Measurements from ENCODE around the gene PRDM5.

The PRDM5 gene

GRCh38 chr4:120873554-120873953 is 49.0 kb downstream of the PRDM5 start:
- H3K4me1 ChIP-seq (ENCODE audit: control insufficient read depth, low read depth, low read length) = peaks cover 20% of the 10 kb centered on the region
- no peaks in the 10 kb centered on the region for H3K27me3 ChIP-seq (ENCODE audit: control insufficient read depth, insufficient read depth, low read length)
- no peaks in the 10 kb centered on the region for H3K9me3 ChIP-seq (ENCODE audit: control insufficient read depth, low read depth, low read length)
- H3K27ac ChIP-seq (ENCODE audit: low read length) = no peak overlapping the region
- no peaks in the 10 kb centered on the region for H3K36me3 ChIP-seq (ENCODE audit: control insufficient read depth, low read depth, low read length)
- H3K9ac ChIP-seq (ENCODE audit: low read length) = no peak overlapping the region
- no peak overlapping the region for H3K4me3 ChIP-seq (ENCODE audit: low read length)

GRCh38 chr4:120871173-120871572 is 51.4 kb downstream of the PRDM5 start:
- H3K4me3 ChIP-seq (ENCODE audit: low read length) = no peak overlapping the region
- peaks cover 25% of the 10 kb centered on the region for H3K4me1 ChIP-seq (ENCODE audit: control insufficient read depth, low read depth, low read length)
- no peaks in the 10 kb centered on the region for H3K36me3 ChIP-seq (ENCODE audit: control insufficient read depth, low read depth, low read length)
- H3K9me3 ChIP-seq (ENCODE audit: control insufficient read depth, low read depth, low read length) = no peaks in the 10 kb centered on the region
- H3K27ac ChIP-seq (ENCODE audit: low read length) = no peak overlapping the region
- H3K9ac ChIP-seq (ENCODE audit: low read length) = no peak overlapping the region
- H3K27me3 ChIP-seq (ENCODE audit: control insufficient read depth, insufficient read depth, low read length) = no peaks in the 10 kb centered on the region

GRCh38 chr4:120870279-120870673 is 52.2 kb downstream of the PRDM5 start:
- Histone ChIP-seq H3K27me3 (ENCODE audit: control insufficient read depth, insufficient read depth, low read length) (no peaks in the 10 kb centered on the region), H3K9me3 (ENCODE audit: control insufficient read depth, low read depth, low read length) (no peaks in the 10 kb centered on the region), H3K4me3 (ENCODE audit: low read length) (no peak overlapping the region), H3K4me1 (ENCODE audit: control insufficient read depth, low read depth, low read length) (peaks cover 33% of the 10 kb centered on the region), H3K36me3 (ENCODE audit: control insufficient read depth, low read depth, low read length) (no peaks in the 10 kb centered on the region), H3K9ac (ENCODE audit: low read length) (no peak overlapping the region), H3K27ac (ENCODE audit: low read length) (no peak overlapping the region)

- Histone ChIP-seq H3K27me3 (ENCODE audit: control insufficient read depth, insufficient read depth, low read length) (no peaks in the 10 kb centered on the region), H3K9ac (ENCODE audit: low read length) (no peak overlapping the region), H3K4me3 (ENCODE audit: low read length) (no peak overlapping the region), H3K4me1 (ENCODE audit: control insufficient read depth, low read depth, low read length) (peaks cover 30% of the 10 kb centered on the region), H3K9me3 (ENCODE audit: control insufficient read depth, low read depth, low read length) (no peaks in the 10 kb centered on the region), H3K27ac (ENCODE audit: low read length) (no peak overlapping the region), H3K36me3 (ENCODE audit: control insufficient read depth, low read depth, low read length) (no peaks in the 10 kb centered on the region)
These were observed 52.8 kb downstream of the PRDM5 start for GRCh38 chr4:120869613-120870278.

GRCh38 chr4:120867506-120867905 is 55.0 kb downstream of the PRDM5 start:
- no peak overlapping the region for H3K27ac ChIP-seq (ENCODE audit: low read length)
- H3K9me3 ChIP-seq (ENCODE audit: control insufficient read depth, low read depth, low read length) = no peaks in the 10 kb centered on the region
- no peak overlapping the region for H3K4me3 ChIP-seq (ENCODE audit: low read length)
- H3K4me1 ChIP-seq (ENCODE audit: control insufficient read depth, low read depth, low read length) = peaks cover 29% of the 10 kb centered on the region
- H3K27me3 ChIP-seq (ENCODE audit: control insufficient read depth, insufficient read depth, low read length) = no peaks in the 10 kb centered on the region
- H3K36me3 ChIP-seq (ENCODE audit: control insufficient read depth, low read depth, low read length) = no peaks in the 10 kb centered on the region
- H3K9ac ChIP-seq (ENCODE audit: low read length) = no peak overlapping the region

GRCh38 chr4:120865985-120866384 is 56.5 kb downstream of the PRDM5 start:
- Histone ChIP-seq H3K9me3 (ENCODE audit: control insufficient read depth, low read depth, low read length) (no peaks in the 10 kb centered on the region), H3K36me3 (ENCODE audit: control insufficient read depth, low read depth, low read length) (no peaks in the 10 kb centered on the region), H3K27ac (ENCODE audit: low read length) (no peak overlapping the region), H3K4me1 (ENCODE audit: control insufficient read depth, low read depth, low read length) (peaks cover 31% of the 10 kb centered on the region), H3K9ac (ENCODE audit: low read length) (no peak overlapping the region), H3K4me3 (ENCODE audit: low read length) (no peak overlapping the region), H3K27me3 (ENCODE audit: control insufficient read depth, insufficient read depth, low read length) (no peaks in the 10 kb centered on the region)

- Histone ChIP-seq H3K27me3 (ENCODE audit: control insufficient read depth, insufficient read depth, low read length) (no peaks in the 10 kb centered on the region), H3K9me3 (ENCODE audit: control insufficient read depth, low read depth, low read length) (no peaks in the 10 kb centered on the region), H3K27ac (ENCODE audit: low read length) (no peak overlapping the region), H3K36me3 (ENCODE audit: control insufficient read depth, low read depth, low read length) (no peaks in the 10 kb centered on the region), H3K4me1 (ENCODE audit: control insufficient read depth, low read depth, low read length) (peaks cover 21% of the 10 kb centered on the region), H3K9ac (ENCODE audit: low read length) (no peak overlapping the region), H3K4me3 (ENCODE audit: low read length) (no peak overlapping the region)
These were observed 57.6 kb downstream of the PRDM5 start for GRCh38 chr4:120864969-120865368.

GRCh38 chr4:120862432-120862831 is 60.1 kb downstream of the PRDM5 start:
- Histone ChIP-seq H3K4me3 (ENCODE audit: low read length) (no peak overlapping the region), H3K27ac (ENCODE audit: low read length) (no peak overlapping the region), H3K36me3 (ENCODE audit: control insufficient read depth, low read depth, low read length) (no peaks in the 10 kb centered on the region), H3K4me1 (ENCODE audit: control insufficient read depth, low read depth, low read length) (peaks cover 20% of the 10 kb centered on the region), H3K27me3 (ENCODE audit: control insufficient read depth, insufficient read depth, low read length) (no peaks in the 10 kb centered on the region), H3K9me3 (ENCODE audit: control insufficient read depth, low read depth, low read length) (no peaks in the 10 kb centered on the region), H3K9ac (ENCODE audit: low read length) (no peak overlapping the region)

GRCh38 chr4:120861852-120862251 is 60.7 kb downstream of the PRDM5 start:
- Histone ChIP-seq H3K9me3 (ENCODE audit: control insufficient read depth, low read depth, low read length) (no peaks in the 10 kb centered on the region), H3K4me3 (ENCODE audit: low read length) (no peak overlapping the region)

GRCh38 chr4:120858776-120859175 is 63.8 kb downstream of the PRDM5 start:
- Histone ChIP-seq H3K4me1 (ENCODE audit: control insufficient read depth, low read depth, low read length) (peaks cover 7% of the 10 kb centered on the region), H3K9ac (ENCODE audit: low read length) (no peak overlapping the region), H3K9me3 (ENCODE audit: control insufficient read depth, low read depth, low read length) (no peaks in the 10 kb centered on the region), H3K36me3 (ENCODE audit: control insufficient read depth, low read depth, low read length) (no peaks in the 10 kb centered on the region), H3K4me3 (ENCODE audit: low read length) (no peak overlapping the region), H3K27me3 (ENCODE audit: control insufficient read depth, insufficient read depth, low read length) (no peaks in the 10 kb centered on the region), H3K27ac (ENCODE audit: low read length) (no peak overlapping the region)

More at GRCh38 chr4:120861852-120862251, 60.7 kb downstream of the PRDM5 start:
- Histone ChIP-seq H3K27ac (ENCODE audit: low read length) (no peak overlapping the region), H3K9ac (ENCODE audit: low read length) (no peak overlapping the region), H3K27me3 (ENCODE audit: control insufficient read depth, insufficient read depth, low read length) (no peaks in the 10 kb centered on the region), H3K36me3 (ENCODE audit: control insufficient read depth, low read depth, low read length) (no peaks in the 10 kb centered on the region), H3K4me1 (ENCODE audit: control insufficient read depth, low read depth, low read length) (peaks cover 18% of the 10 kb centered on the region)

GRCh38 chr4:120857312-120857711 is 65.2 kb downstream of the PRDM5 start:
- H3K36me3 ChIP-seq (ENCODE audit: control insufficient read depth, low read depth, low read length) = no peaks in the 10 kb centered on the region
- H3K27ac ChIP-seq (ENCODE audit: low read length) = no peak overlapping the region
- no peak overlapping the region for H3K9ac ChIP-seq (ENCODE audit: low read length)
- H3K4me1 ChIP-seq (ENCODE audit: control insufficient read depth, low read depth, low read length) = peaks cover 4% of the 10 kb centered on the region
- H3K27me3 ChIP-seq (ENCODE audit: control insufficient read depth, insufficient read depth, low read length) = no peaks in the 10 kb centered on the region
- H3K4me3 ChIP-seq (ENCODE audit: low read length) = no peak overlapping the region
- H3K9me3 ChIP-seq (ENCODE audit: control insufficient read depth, low read depth, low read length) = no peaks in the 10 kb centered on the region

- Histone ChIP-seq H3K9me3 (ENCODE audit: control insufficient read depth, low read depth, low read length) (no peaks in the 10 kb centered on the region), H3K4me3 (ENCODE audit: low read length) (no peak overlapping the region), H3K9ac (ENCODE audit: low read length) (no peak overlapping the region), H3K27me3 (ENCODE audit: control insufficient read depth, insufficient read depth, low read length) (no peaks in the 10 kb centered on the region), H3K4me1 (ENCODE audit: control insufficient read depth, low read depth, low read length) (peaks cover 4% of the 10 kb centered on the region), H3K36me3 (ENCODE audit: control insufficient read depth, low read depth, low read length) (no peaks in the 10 kb centered on the region), H3K27ac (ENCODE audit: low read length) (no peak overlapping the region)
These were observed 66.2 kb downstream of the PRDM5 start for GRCh38 chr4:120856294-120856693.
